Activated CD8-positive, alpha-beta memory T cell treated with anti-CD3 and anti-CD28 coated beads, Interleukin-2, amount 50 U/mL, for 24 hours (primary cell): ENCODE measurements around the gene CASP5.
A peak's percentile ranks its signal among the peaks of the same experiment; 100 is the strongest.
"Not testable (repeated sequence)": the region's sequence is repeated elsewhere in the genome, so short reads cannot be mapped to it uniquely, and the experiment has no call there.

Experiments used
- DNase-seq: peaks from one replicate; pipeline ENCODE4 v3.0.0-alpha.2; 2020; ENCODE audit errors: extremely low read depth

The CASP5 gene

GRCh38 chr11:105033781-105034180 lies 10.8 kb upstream of the CASP5 start:
- DNase-seq, result no peak

GRCh38 chr11:105033343-105033742 lies 10.4 kb upstream of the CASP5 start:
- DNase-seq, result no peak

- DNase-seq, result no peak
Observed at GRCh38 chr11:105032495-105032894, 9.5 kb upstream of the CASP5 start.

GRCh38 chr11:105027678-105028077 lies 4.7 kb upstream of the CASP5 start:
- no peak for DNase-seq

- DNase-seq, result no peak
Observed at GRCh38 chr11:105024394-105024793, 1.4 kb upstream of the CASP5 start.

GRCh38 chr11:105022527-105022926 lies 441 bp downstream of the CASP5 start:
- DNase-seq, result no peak

- no peak for DNase-seq
Observed at GRCh38 chr11:105007463-105007862, 15.5 kb downstream of the CASP5 start.

- no peak for DNase-seq
Observed at GRCh38 chr11:105005451-105005845, 17.5 kb downstream of the CASP5 start.

GRCh38 chr11:105004021-105004420 lies 18.9 kb downstream of the CASP5 start:
- DNase-seq, result no peak

- DNase-seq, result no peak
Observed at GRCh38 chr11:105003151-105003550, 19.8 kb downstream of the CASP5 start.

- DNase-seq, result peak; percentile 10
Observed at GRCh38 chr11:105000797-105001196, 22.2 kb downstream of the CASP5 start.

GRCh38 chr11:105000167-105000566 lies 22.8 kb downstream of the CASP5 start:
- DNase-seq, result no peak

GRCh38 chr11:104999721-105000120 lies 23.2 kb downstream of the CASP5 start:
- no peak for DNase-seq

- DNase-seq, result no peak
Observed at GRCh38 chr11:104997288-104997687, 25.7 kb downstream of the CASP5 start.

GRCh38 chr11:104995001-104995408 lies 28.0 kb downstream of the CASP5 start:
- DNase-seq, result no peak

- DNase-seq, result no peak
Observed at GRCh38 chr11:104992781-104993180, 30.2 kb downstream of the CASP5 start.

- DNase-seq, result no peak
Observed at GRCh38 chr11:104991994-104992393, 31.0 kb downstream of the CASP5 start.

- no peak for DNase-seq
Observed at GRCh38 chr11:104984808-104985207, 38.2 kb downstream of the CASP5 start.

- no peak for DNase-seq
Observed at GRCh38 chr11:104979839-104980238, 43.1 kb downstream of the CASP5 start.

- no peak for DNase-seq
Observed at GRCh38 chr11:104973616-104974015, 49.4 kb downstream of the CASP5 start.

- DNase-seq, result not testable (repeated sequence)
Observed at GRCh38 chr11:104972924-104973323, 50.0 kb downstream of the CASP5 start.

GRCh38 chr11:104970756-104971155 lies 52.2 kb downstream of the CASP5 start:
- no peak for DNase-seq

- no peak for DNase-seq
Observed at GRCh38 chr11:104968856-104969776, 53.9 kb downstream of the CASP5 start.
